WTC11 (cell line): Measurements from ENCODE around the gene TKT. TPM values are rescaled to one million over a fixed set of nuclear protein-coding genes. Genes with fewer than 3 reads are reported as not detected.

Source experiments
- ATAC-seq: fragments of 200-7000 bp; cut with Tn5 transposase; 2 replicates; pipeline ENCODE4 v1.10.0; 2021; ENCODE audit warnings: mild to moderate bottlenecking, moderate library complexity
- CTCF ChIA-PET: fragments of 300-600 bp; sonication (Branson Sonifier 250); formaldehyde crosslinking; loops from one replicate; lab custom pipeline; 2021; ENCODE audit warnings: antibody characterized with exemption; lab: Charles Lee
- POLR2A ChIA-PET: fragments of 350-600 bp; sonication (Branson Sonifier 250); formaldehyde crosslinking; loops from one replicate; lab custom pipeline; 2021; ENCODE audit warnings: antibody characterized with exemption; lab: Charles Lee
- DNase-seq: peaks from one replicate; pipeline ENCODE4 v3.0.0; 2021; ENCODE audit warnings: low spot score
- H3K27ac Mint-ChIP-seq: 2 replicates; pipeline ENCODE4 v1.8.0; 2021; ENCODE audit warnings: mixed read lengths
- H3K27me3 Mint-ChIP-seq: 2 replicates; pipeline ENCODE4 v1.8.0; 2021; ENCODE audit warnings: low read depth, mild to moderate bottlenecking, moderate library complexity, mixed read lengths
- H3K36me3 Mint-ChIP-seq: 2 replicates; pipeline ENCODE4 v1.8.0; 2021; ENCODE audit warnings: mixed read lengths
- H3K4me1 Mint-ChIP-seq: 2 replicates; pipeline ENCODE4 v1.8.0; 2022; ENCODE audit warnings: mixed read lengths
- H3K4me3 Mint-ChIP-seq: 2 replicates; pipeline ENCODE4 v1.8.0; 2021; ENCODE audit warnings: mild to moderate bottlenecking, moderate library complexity, mixed read lengths
- H3K9me3 Mint-ChIP-seq: 2 replicates; pipeline ENCODE4 v1.8.0; 2021; ENCODE audit warnings: mixed read lengths
- ETV6 ChIP-seq: sonication (generic); formaldehyde crosslinking; IDR thresholded peaks from 2 replicates; pipeline ENCODE4 v1.8.1; 2022; ENCODE audit warnings: mild to moderate bottlenecking, missing genetic modification reagents
- FOXJ3 ChIP-seq: sonication (generic); formaldehyde crosslinking; IDR thresholded peaks from 2 replicates; pipeline ENCODE4 v1.9.0; 2021; ENCODE audit warnings: missing genetic modification reagents, mild to moderate bottlenecking, borderline replicate concordance
- GTF2I ChIP-seq: fragments of 250-450 bp; sonication (Bioruptor Pico); conservative IDR thresholded peaks from 2 replicates; pipeline ENCODE4 v1.4.0; 2021; ENCODE audit warnings: mild to moderate bottlenecking
- JUN ChIP-seq: sonication (generic); formaldehyde crosslinking; IDR thresholded peaks from 2 replicates; pipeline ENCODE4 v1.8.0; 2023; ENCODE audit warnings: mild to moderate bottlenecking, missing genetic modification reagents
- NR1H2 ChIP-seq: sonication (generic); formaldehyde crosslinking; IDR thresholded peaks from 2 replicates; pipeline ENCODE4 v1.9.0; 2021; ENCODE audit warnings: mild to moderate bottlenecking, moderate library complexity, missing genetic modification reagents
- SP1 ChIP-seq: sonication (generic); formaldehyde crosslinking; conservative IDR thresholded peaks from 2 replicates; pipeline ENCODE4 v1.8.1; 2022; ENCODE audit warnings: missing genetic modification reagents
- TP53 ChIP-seq: sonication (generic); formaldehyde crosslinking; IDR thresholded peaks from 2 replicates; pipeline ENCODE4 v1.8.1; 2023; ENCODE audit warnings: mild to moderate bottlenecking, missing genetic modification reagents
- ZNF121 ChIP-seq: sonication (generic); formaldehyde crosslinking; IDR thresholded peaks from 2 replicates; pipeline ENCODE4 v1.8.0; 2023; ENCODE audit warnings: missing genetic modification reagents
- ZNF138 ChIP-seq: sonication (generic); formaldehyde crosslinking; conservative IDR thresholded peaks from 2 replicates; pipeline ENCODE4 v1.8.1; 2022; ENCODE audit warnings: mild to moderate bottlenecking, moderate library complexity, missing genetic modification reagents
- ZNF232 ChIP-seq: sonication (generic); formaldehyde crosslinking; IDR thresholded peaks from 2 replicates; pipeline ENCODE4 v1.8.0; 2022; ENCODE audit warnings: mild to moderate bottlenecking, missing genetic modification reagents
- ZNF317 ChIP-seq: sonication (generic); formaldehyde crosslinking; IDR thresholded peaks from 2 replicates; pipeline ENCODE4 v1.8.1; 2023; ENCODE audit warnings: low read depth, mild to moderate bottlenecking, moderate library complexity, missing genetic modification reagents, borderline replicate concordance
- ZNF396 ChIP-seq: fragments of 250-450 bp; sonication (Bioruptor Pico); IDR thresholded peaks from 2 replicates; pipeline ENCODE4 v1.8.0; 2021; ENCODE audit warnings: mild to moderate bottlenecking, moderate library complexity, borderline replicate concordance
- ZNF416 ChIP-seq: fragments of 250-450 bp; sonication (Bioruptor Pico); IDR thresholded peaks from 2 replicates; pipeline ENCODE4 v1.9.0; 2021; ENCODE audit warnings: mild to moderate bottlenecking, inconsistent platforms
- ZNF671 ChIP-seq: fragments of 250-450 bp; sonication (Bioruptor Pico); IDR thresholded peaks from 2 replicates; pipeline ENCODE4 v1.8.0; 2021; ENCODE audit warnings: mild to moderate bottlenecking
- total RNA-seq: library from RNA; stranded (reverse); gene quantifications from 3 replicates; pipeline ENCODE4 v1.2.3, GENCODE V29; 2021
- TF ChIP-seq, protein P1 (sequence below): sonication (generic); formaldehyde crosslinking; IDR thresholded peaks from 2 replicates; pipeline ENCODE4 v1.8.0; 2023; ENCODE audit warnings: missing genetic modification reagents, mild to moderate bottlenecking, borderline replicate concordance
- TF ChIP-seq, protein P2 (sequence below): fragments of 250-450 bp; sonication (Bioruptor Pico); IDR thresholded peaks from 2 replicates; pipeline ENCODE4 v1.9.0; 2021; ENCODE audit warnings: mild to moderate bottlenecking
- TF ChIP-seq, protein P3 (sequence below): sonication (generic); formaldehyde crosslinking; IDR thresholded peaks from 2 replicates; pipeline ENCODE4 v1.8.1; 2023; ENCODE audit warnings: mild to moderate bottlenecking, missing genetic modification reagents, borderline replicate concordance
- TF ChIP-seq, protein P4 (sequence below): fragments of 250-450 bp; sonication (Bioruptor Pico); IDR thresholded peaks from 2 replicates; pipeline ENCODE4 v1.9.0; 2021; ENCODE audit warnings: mild to moderate bottlenecking, borderline replicate concordance

Gene TKT
- total RNA-seq, 1 experiment from 2014 or later: 1,040 TPM

DNA sequence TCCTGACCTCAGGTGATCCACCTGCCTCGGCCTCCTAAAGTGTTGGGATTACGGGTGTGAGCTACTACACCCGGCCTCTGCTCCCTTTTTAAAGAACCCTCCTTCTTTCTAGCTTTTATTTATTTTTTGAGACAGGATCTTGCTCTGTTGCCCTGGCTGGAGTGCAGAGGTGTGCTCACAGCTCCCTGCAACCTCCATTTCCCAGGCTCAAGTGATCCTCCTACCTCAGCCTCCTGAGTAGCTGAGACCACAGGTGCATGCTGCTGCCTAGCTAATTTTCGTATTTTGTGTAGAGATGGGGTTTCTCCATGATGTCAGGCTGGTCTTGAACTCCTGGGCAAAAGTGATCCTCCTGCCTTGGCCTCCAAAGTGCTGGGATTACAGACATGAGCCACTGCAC lies 34.5 kb downstream of the TKT start:
- POLR2A ChIA-PET: interaction anchor here (0.9 kb wide), 1 partner anchor 54 kb away, joined by 3 read pairs; no protein-coding TSS in a partner anchor
- Mint-ChIP-seq H3K4me3 (no peak overlapping the region), H3K27me3 (peaks cover 6% of the 10 kb centered on the region; the same call in 1 of the 2 replicates), H3K4me1 (peaks cover 5% of the 10 kb centered on the region), H3K27ac (no peak overlapping the region), H3K9me3 (no peaks in the 10 kb centered on the region), H3K36me3 (peaks cover 28% of the 10 kb centered on the region)
- TF ChIP-seq JUN (CRISPR knock-in tag) (no peak), ZNF121 (peak; percentile 73; the same call in 1 of the 2 replicates), ZNF671 (CRISPR knock-in tag) (0 out of 2 replicates have a peak, but pooled peaks have one; percentile 50), SP1 (CRISPR knock-in tag) (no peak), GTF2I (CRISPR knock-in tag) (0 out of 2 replicates have a peak, but pooled peaks have one; percentile 8), ZNF232 (CRISPR knock-in tag) (no peak), ZNF396 (CRISPR knock-in tag) (no peak)
- TF ChIP-seq, protein P1, sequence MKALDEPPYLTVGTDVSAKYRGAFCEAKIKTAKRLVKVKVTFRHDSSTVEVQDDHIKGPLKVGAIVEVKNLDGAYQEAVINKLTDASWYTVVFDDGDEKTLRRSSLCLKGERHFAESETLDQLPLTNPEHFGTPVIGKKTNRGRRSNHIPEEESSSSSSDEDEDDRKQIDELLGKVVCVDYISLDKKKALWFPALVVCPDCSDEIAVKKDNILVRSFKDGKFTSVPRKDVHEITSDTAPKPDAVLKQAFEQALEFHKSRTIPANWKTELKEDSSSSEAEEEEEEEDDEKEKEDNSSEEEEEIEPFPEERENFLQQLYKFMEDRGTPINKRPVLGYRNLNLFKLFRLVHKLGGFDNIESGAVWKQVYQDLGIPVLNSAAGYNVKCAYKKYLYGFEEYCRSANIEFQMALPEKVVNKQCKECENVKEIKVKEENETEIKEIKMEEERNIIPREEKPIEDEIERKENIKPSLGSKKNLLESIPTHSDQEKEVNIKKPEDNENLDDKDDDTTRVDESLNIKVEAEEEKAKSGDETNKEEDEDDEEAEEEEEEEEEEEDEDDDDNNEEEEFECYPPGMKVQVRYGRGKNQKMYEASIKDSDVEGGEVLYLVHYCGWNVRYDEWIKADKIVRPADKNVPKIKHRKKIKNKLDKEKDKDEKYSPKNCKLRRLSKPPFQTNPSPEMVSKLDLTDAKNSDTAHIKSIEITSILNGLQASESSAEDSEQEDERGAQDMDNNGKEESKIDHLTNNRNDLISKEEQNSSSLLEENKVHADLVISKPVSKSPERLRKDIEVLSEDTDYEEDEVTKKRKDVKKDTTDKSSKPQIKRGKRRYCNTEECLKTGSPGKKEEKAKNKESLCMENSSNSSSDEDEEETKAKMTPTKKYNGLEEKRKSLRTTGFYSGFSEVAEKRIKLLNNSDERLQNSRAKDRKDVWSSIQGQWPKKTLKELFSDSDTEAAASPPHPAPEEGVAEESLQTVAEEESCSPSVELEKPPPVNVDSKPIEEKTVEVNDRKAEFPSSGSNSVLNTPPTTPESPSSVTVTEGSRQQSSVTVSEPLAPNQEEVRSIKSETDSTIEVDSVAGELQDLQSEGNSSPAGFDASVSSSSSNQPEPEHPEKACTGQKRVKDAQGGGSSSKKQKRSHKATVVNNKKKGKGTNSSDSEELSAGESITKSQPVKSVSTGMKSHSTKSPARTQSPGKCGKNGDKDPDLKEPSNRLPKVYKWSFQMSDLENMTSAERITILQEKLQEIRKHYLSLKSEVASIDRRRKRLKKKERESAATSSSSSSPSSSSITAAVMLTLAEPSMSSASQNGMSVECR (CRISPR knock-in tag): no peak
- TF ChIP-seq, protein P2, sequence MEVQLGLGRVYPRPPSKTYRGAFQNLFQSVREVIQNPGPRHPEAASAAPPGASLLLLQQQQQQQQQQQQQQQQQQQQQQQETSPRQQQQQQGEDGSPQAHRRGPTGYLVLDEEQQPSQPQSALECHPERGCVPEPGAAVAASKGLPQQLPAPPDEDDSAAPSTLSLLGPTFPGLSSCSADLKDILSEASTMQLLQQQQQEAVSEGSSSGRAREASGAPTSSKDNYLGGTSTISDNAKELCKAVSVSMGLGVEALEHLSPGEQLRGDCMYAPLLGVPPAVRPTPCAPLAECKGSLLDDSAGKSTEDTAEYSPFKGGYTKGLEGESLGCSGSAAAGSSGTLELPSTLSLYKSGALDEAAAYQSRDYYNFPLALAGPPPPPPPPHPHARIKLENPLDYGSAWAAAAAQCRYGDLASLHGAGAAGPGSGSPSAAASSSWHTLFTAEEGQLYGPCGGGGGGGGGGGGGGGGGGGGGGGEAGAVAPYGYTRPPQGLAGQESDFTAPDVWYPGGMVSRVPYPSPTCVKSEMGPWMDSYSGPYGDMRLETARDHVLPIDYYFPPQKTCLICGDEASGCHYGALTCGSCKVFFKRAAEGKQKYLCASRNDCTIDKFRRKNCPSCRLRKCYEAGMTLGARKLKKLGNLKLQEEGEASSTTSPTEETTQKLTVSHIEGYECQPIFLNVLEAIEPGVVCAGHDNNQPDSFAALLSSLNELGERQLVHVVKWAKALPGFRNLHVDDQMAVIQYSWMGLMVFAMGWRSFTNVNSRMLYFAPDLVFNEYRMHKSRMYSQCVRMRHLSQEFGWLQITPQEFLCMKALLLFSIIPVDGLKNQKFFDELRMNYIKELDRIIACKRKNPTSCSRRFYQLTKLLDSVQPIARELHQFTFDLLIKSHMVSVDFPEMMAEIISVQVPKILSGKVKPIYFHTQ (CRISPR knock-in tag): no peak
- ATAC-seq: no peak
- DNase-seq: no peak
- CTCF ChIA-PET: interaction anchor here (0.7 to 1.7 kb wide), 5 partner anchors 9 to 61 kb away, joined by 3 to 4 read pairs (median 4); partner anchors contain the start of gene PRKCD

DNA sequence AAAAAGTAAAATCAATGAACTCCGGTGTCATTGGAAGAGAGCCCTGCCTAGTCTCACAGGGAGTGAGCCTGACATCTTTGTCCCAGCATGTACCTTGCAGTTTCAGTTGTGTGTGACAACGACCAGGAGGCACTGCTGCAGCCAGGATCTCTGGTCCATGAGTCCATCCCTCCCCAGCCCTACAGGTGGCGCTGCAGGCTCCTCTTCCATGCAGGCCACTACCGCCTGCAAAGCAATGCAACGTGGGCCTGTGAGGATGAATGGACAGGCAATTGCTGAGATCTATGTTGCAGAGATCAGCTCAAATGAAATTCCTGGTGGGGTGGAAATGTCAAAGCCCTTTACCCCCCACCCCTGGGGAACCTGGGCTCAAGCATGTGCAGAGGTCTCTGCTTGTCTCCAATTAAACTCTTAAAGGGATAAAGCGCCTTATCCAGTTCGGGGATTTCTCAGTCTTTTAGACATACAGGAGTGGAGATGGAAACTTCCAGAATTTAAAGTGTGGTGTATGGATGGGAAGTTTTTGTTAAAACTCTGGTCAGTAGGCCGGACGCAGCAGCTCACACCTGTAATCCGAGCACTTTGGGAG lies 35.8 kb downstream of the TKT start:
- ChIA-PET CTCF (interaction anchor here (0.6 to 2.5 kb wide), 20 partner anchors 11 to 421 kb away, joined by 3 to 13 read pairs (median 4); partner anchors contain the start of gene TKT), POLR2A (no interaction called here)
- H3K4me1 Mint-ChIP-seq: peaks cover 5% of the 10 kb centered on the region
- ATAC-seq (peak; percentile 84), DNase-seq (peak; percentile 93)
- no peak overlapping the region for H3K4me3 Mint-ChIP-seq
- H3K27ac Mint-ChIP-seq: peak overlapping the region; percentile 63; the same call in 1 of the 2 replicates
- peaks cover 15% of the 10 kb centered on the region for H3K36me3 Mint-ChIP-seq
- H3K9me3 Mint-ChIP-seq: no peaks in the 10 kb centered on the region
- peaks cover 6% of the 10 kb centered on the region; the same call in 1 of the 2 replicates for H3K27me3 Mint-ChIP-seq
- TF ChIP-seq ZNF121: peak; percentile 76
- 0 out of 2 replicates have a peak, but pooled peaks have one; percentile 46 for TF ChIP-seq ZNF138
- TF ChIP-seq, protein P3, sequence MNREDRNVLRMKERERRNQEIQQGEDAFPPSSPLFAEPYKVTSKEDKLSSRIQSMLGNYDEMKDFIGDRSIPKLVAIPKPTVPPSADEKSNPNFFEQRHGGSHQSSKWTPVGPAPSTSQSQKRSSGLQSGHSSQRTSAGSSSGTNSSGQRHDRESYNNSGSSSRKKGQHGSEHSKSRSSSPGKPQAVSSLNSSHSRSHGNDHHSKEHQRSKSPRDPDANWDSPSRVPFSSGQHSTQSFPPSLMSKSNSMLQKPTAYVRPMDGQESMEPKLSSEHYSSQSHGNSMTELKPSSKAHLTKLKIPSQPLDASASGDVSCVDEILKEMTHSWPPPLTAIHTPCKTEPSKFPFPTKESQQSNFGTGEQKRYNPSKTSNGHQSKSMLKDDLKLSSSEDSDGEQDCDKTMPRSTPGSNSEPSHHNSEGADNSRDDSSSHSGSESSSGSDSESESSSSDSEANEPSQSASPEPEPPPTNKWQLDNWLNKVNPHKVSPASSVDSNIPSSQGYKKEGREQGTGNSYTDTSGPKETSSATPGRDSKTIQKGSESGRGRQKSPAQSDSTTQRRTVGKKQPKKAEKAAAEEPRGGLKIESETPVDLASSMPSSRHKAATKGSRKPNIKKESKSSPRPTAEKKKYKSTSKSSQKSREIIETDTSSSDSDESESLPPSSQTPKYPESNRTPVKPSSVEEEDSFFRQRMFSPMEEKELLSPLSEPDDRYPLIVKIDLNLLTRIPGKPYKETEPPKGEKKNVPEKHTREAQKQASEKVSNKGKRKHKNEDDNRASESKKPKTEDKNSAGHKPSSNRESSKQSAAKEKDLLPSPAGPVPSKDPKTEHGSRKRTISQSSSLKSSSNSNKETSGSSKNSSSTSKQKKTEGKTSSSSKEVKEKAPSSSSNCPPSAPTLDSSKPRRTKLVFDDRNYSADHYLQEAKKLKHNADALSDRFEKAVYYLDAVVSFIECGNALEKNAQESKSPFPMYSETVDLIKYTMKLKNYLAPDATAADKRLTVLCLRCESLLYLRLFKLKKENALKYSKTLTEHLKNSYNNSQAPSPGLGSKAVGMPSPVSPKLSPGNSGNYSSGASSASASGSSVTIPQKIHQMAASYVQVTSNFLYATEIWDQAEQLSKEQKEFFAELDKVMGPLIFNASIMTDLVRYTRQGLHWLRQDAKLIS (CRISPR knock-in tag): no peak
- TF ChIP-seq, protein P4, sequence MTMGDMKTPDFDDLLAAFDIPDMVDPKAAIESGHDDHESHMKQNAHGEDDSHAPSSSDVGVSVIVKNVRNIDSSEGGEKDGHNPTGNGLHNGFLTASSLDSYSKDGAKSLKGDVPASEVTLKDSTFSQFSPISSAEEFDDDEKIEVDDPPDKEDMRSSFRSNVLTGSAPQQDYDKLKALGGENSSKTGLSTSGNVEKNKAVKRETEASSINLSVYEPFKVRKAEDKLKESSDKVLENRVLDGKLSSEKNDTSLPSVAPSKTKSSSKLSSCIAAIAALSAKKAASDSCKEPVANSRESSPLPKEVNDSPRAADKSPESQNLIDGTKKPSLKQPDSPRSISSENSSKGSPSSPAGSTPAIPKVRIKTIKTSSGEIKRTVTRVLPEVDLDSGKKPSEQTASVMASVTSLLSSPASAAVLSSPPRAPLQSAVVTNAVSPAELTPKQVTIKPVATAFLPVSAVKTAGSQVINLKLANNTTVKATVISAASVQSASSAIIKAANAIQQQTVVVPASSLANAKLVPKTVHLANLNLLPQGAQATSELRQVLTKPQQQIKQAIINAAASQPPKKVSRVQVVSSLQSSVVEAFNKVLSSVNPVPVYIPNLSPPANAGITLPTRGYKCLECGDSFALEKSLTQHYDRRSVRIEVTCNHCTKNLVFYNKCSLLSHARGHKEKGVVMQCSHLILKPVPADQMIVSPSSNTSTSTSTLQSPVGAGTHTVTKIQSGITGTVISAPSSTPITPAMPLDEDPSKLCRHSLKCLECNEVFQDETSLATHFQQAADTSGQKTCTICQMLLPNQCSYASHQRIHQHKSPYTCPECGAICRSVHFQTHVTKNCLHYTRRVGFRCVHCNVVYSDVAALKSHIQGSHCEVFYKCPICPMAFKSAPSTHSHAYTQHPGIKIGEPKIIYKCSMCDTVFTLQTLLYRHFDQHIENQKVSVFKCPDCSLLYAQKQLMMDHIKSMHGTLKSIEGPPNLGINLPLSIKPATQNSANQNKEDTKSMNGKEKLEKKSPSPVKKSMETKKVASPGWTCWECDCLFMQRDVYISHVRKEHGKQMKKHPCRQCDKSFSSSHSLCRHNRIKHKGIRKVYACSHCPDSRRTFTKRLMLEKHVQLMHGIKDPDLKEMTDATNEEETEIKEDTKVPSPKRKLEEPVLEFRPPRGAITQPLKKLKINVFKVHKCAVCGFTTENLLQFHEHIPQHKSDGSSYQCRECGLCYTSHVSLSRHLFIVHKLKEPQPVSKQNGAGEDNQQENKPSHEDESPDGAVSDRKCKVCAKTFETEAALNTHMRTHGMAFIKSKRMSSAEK (CRISPR knock-in tag): no peak
- TF ChIP-seq NR1H2 (CRISPR knock-in tag): no peak
- TF ChIP-seq ZNF416: no peak
- 0 out of 2 replicates have a peak, but pooled peaks have one; percentile 20 for TF ChIP-seq TP53
- TF ChIP-seq FOXJ3 (CRISPR knock-in tag): no peak
- TF ChIP-seq ZNF317: no peak
- no peak for TF ChIP-seq ETV6 (CRISPR knock-in tag)
